ENCODE measurements around the gene CACNA1S.

The CACNA1S gene

GRCh38 chr1:201144701-201145100, 32.5 kb upstream of the CACNA1S start:
- DNase-seq (ENCODE audit: insufficient read length, low spot score) = no peak
- FAIRE-seq = no peak
- TF ChIP-seq CTCF (IDR thresholded peaks at IDR 0.05; ENCODE audit: insufficient read depth, missing control alignments) = no peak

- DNase-seq (ENCODE audit: insufficient read length, low spot score) (no peak), FAIRE-seq (no peak)
- TF ChIP-seq CTCF (IDR thresholded peaks at IDR 0.05; ENCODE audit: insufficient read depth, missing control alignments) = no peak
Observed at GRCh38 chr1:201143726-201144635, 31.8 kb upstream of the CACNA1S start.

- no peak for TF ChIP-seq CTCF (IDR thresholded peaks at IDR 0.05; ENCODE audit: insufficient read depth, missing control alignments)
- DNase-seq (ENCODE audit: insufficient read length, low spot score) (no peak), FAIRE-seq (no peak)
Observed at GRCh38 chr1:201142849-201143725, 30.9 kb upstream of the CACNA1S start.

- no peak for DNase-seq (ENCODE audit: insufficient read length, low spot score)
- no peak for FAIRE-seq
- no peak for TF ChIP-seq CTCF (IDR thresholded peaks at IDR 0.05; ENCODE audit: insufficient read depth, missing control alignments)
Observed at GRCh38 chr1:201142011-201142848, 30.0 kb upstream of the CACNA1S start.

- FAIRE-seq (no peak), DNase-seq (ENCODE audit: insufficient read length, low spot score) (no peak)
- no peak for TF ChIP-seq CTCF (IDR thresholded peaks at IDR 0.05; ENCODE audit: insufficient read depth, missing control alignments)
Observed at GRCh38 chr1:201141418-201141817, 29.2 kb upstream of the CACNA1S start.

- no peak for TF ChIP-seq CTCF (IDR thresholded peaks at IDR 0.05; ENCODE audit: insufficient read depth, missing control alignments)
- no peak for DNase-seq (ENCODE audit: insufficient read length, low spot score)
- FAIRE-seq = no peak
Observed at GRCh38 chr1:201140941-201141260, 28.7 kb upstream of the CACNA1S start.
